HCT116 (cell line): ENCODE results near the gene VASH1. TPM values are rescaled to one million over a fixed set of nuclear protein-coding genes. Genes with fewer than 3 reads are reported as not detected.

Source experiments
- ATAC-seq: fragments of 200-7000 bp; cut with Tn5 transposase; 2 replicates; pipeline ENCODE4 v1.9.1; 2020; ENCODE audit warnings: mild to moderate bottlenecking, moderate library complexity
- BruUV-seq: library from RNA; stranded (reverse); fragments of 400-500 nt; replicated peaks from 2 replicates; lab custom pipeline; 2021; lab: Mats Ljungman, UMichigan
- CTCF ChIA-PET: fragments of 300-600 bp; sonication (Branson Sonifier 250); formaldehyde crosslinking; loops from one replicate; lab custom pipeline; 2021; ENCODE audit warnings: antibody characterized with exemption; lab: Charles Lee
- POLR2A ChIA-PET: fragments of 300-600, 350-600 bp; sonication (Branson Sonifier 250); formaldehyde crosslinking; loops from one replicate; lab custom pipeline; 2021; ENCODE audit warnings: antibody characterized with exemption; lab: Charles Lee
- RAD21 ChIA-PET, 2 experiments: fragments of 300-600 bp; sonication (Branson Sonifier 250); formaldehyde crosslinking; loops; one replicate each; lab custom pipeline; 2023; ENCODE audit warnings: low total read pairs in 2 of 2; ENCODE audit not compliant: uncharacterized antibody in 2 of 2, unreplicated experiment in 2 of 2, low non-redundant PET in 1 of 2; lab: Charles Lee
- DNase-seq: peaks from one replicate; pipeline ENCODE4 v3.0.0-alpha.2; 2010; ENCODE audit warnings: low read depth, low spot score
- H2AFZ ChIP-seq: fragments of 200-600 bp; shearing (Covaris generic), sonication (generic); 2 replicates; pipeline ENCODE4 v1.6.1; 2017; ENCODE audit warnings: low read depth, mixed run types, mixed read lengths, antibody characterized with exemption, low read length; ENCODE audit not compliant: poor library complexity, severe bottlenecking
- H3K27ac ChIP-seq: 2 replicates; pipeline ENCODE4 v1.5.1; 2012; ENCODE audit warnings: low read depth, low read length
- H3K27me3 ChIP-seq: fragments of 200-600 bp; sonication (generic); 2 replicates; pipeline ENCODE4 v1.6.1; 2016; ENCODE audit warnings: mixed run types, low read length, mixed read lengths; ENCODE audit not compliant: insufficient read depth
- H3K36me3 ChIP-seq, 2 experiments: fragments of 200-500 bp in 1 of 2; fragments of 200-600 bp in 1 of 2; sonication (Bioruptor generic) in 1 of 2; sonication (generic) in 1 of 2; 2 replicates each; pipeline versions ENCODE4 v1.5.1 to v1.6.1; 2014 to 2016; ENCODE audit warnings: low read length in 2 of 2, inconsistent platforms in 1 of 2, mixed read lengths in 1 of 2, mixed run types in 1 of 2; ENCODE audit not compliant: insufficient read depth in 2 of 2, control insufficient read depth in 1 of 2
- H3K4me1 ChIP-seq, 2 experiments: fragments of 200-600 bp in 1 of 2; sonication (generic) in 1 of 2; 2 replicates each; pipeline versions ENCODE4 v1.5.1 to v1.6.1; 2012 to 2017; ENCODE audit warnings: low read length in 2 of 2, inconsistent platforms in 1 of 2, mild to moderate bottlenecking in 1 of 2, mixed read lengths in 1 of 2, mixed run types in 1 of 2, moderate library complexity in 1 of 2; ENCODE audit not compliant: insufficient read depth in 2 of 2, control insufficient read depth in 1 of 2
- H3K4me2 ChIP-seq: fragments of 200-600 bp; sonication (generic); 2 replicates; pipeline ENCODE4 v1.6.1; 2017; ENCODE audit warnings: mixed run types, low read length, mixed read lengths
- H3K4me3 ChIP-seq, 2 experiments: fragments of 200-600 bp in 1 of 2; sonication (generic) in 1 of 2; replicated peaks in 1 of 2; 2 replicates each; pipeline ENCODE4 v1.5.1; 2011 to 2016; ENCODE audit warnings: low read length in 2 of 2, control low read depth in 1 of 2, low read depth in 1 of 2, mild to moderate bottlenecking in 1 of 2, mixed read lengths in 1 of 2, mixed run types in 1 of 2
- H3K79me2 ChIP-seq: fragments of 200-600 bp; sonication (generic); 2 replicates; pipeline ENCODE4 v1.6.1; 2017; ENCODE audit warnings: mild to moderate bottlenecking, mixed run types, low read length, moderate library complexity, mixed read lengths; ENCODE audit not compliant: insufficient read depth
- H3K9ac ChIP-seq: fragments of 200-600 bp; sonication (generic); 2 replicates; pipeline ENCODE4 v1.6.1; 2016; ENCODE audit warnings: low read length, mixed read lengths
- H3K9me2 ChIP-seq: fragments of 200-600 bp; sonication (generic), shearing (Covaris generic); 2 replicates; pipeline ENCODE4 v1.6.1; 2017; ENCODE audit warnings: mixed run types, mild to moderate bottlenecking, moderate library complexity; ENCODE audit not compliant: insufficient read depth
- H3K9me3 ChIP-seq, 2 experiments: fragments of 200-500 bp in 1 of 2; fragments of 200-600 bp in 1 of 2; sonication (Bioruptor generic) in 1 of 2; sonication (generic) in 1 of 2; 2 replicates each; pipeline ENCODE4 v1.6.1; 2014 to 2017; ENCODE audit warnings: low read length in 2 of 2, mixed read lengths in 2 of 2, inconsistent platforms in 1 of 2, low read depth in 1 of 2, mild to moderate bottlenecking in 1 of 2, mixed run types in 1 of 2, moderate library complexity in 1 of 2; ENCODE audit not compliant: control insufficient read depth in 1 of 2, insufficient read depth in 1 of 2
- H4K20me1 ChIP-seq: fragments of 200-600 bp; sonication (generic), shearing (Covaris generic); 2 replicates; pipeline ENCODE4 v1.6.1; 2017; ENCODE audit warnings: mixed run types, mild to moderate bottlenecking, moderate library complexity; ENCODE audit not compliant: insufficient read depth
- EGR1 ChIP-seq: IDR thresholded peaks from 2 replicates; pipeline ENCODE4 v1.6.1; 2012; ENCODE audit warnings: low read depth
- ELF1 ChIP-seq: IDR thresholded peaks from 2 replicates; pipeline ENCODE4 v1.6.1; 2012; ENCODE audit warnings: low read depth, borderline replicate concordance
- EZH2 ChIP-seq: fragments of 200-600 bp; sonication (generic); IDR thresholded peaks from 2 replicates; pipeline ENCODE4 v1.6.1; 2017; ENCODE audit warnings: antibody characterized with exemption, mixed run types
- EZH2phosphoT487 ChIP-seq: fragments of 200-600 bp; IDR thresholded peaks from 2 replicates; pipeline ENCODE4 v1.6.1; 2018; ENCODE audit warnings: antibody characterized with exemption, borderline replicate concordance
- MAX ChIP-seq: IDR thresholded peaks from 2 replicates; pipeline ENCODE4 v1.6.1; 2012
- POLR2A ChIP-seq: IDR thresholded peaks from 2 replicates; pipeline ENCODE4 v1.7.0; 2011; ENCODE audit warnings: borderline replicate concordance; ENCODE audit not compliant: insufficient read depth, insufficient read length; ENCODE audit errors: extremely low read depth
- POLR2AphosphoS5 ChIP-seq: IDR thresholded peaks from 2 replicates; pipeline ENCODE4 v1.6.1; 2011; ENCODE audit warnings: mild to moderate bottlenecking, low read depth, low read length, moderate library complexity
- RAD21 ChIP-seq: IDR thresholded peaks from 2 replicates; pipeline ENCODE4 v1.6.1; 2012; ENCODE audit warnings: low read depth, mild to moderate bottlenecking
- SIN3A ChIP-seq: IDR thresholded peaks from 2 replicates; pipeline ENCODE4 v1.6.1; 2012; ENCODE audit warnings: low read depth
- SP1 ChIP-seq: IDR thresholded peaks from 2 replicates; pipeline ENCODE4 v1.6.1; 2012; ENCODE audit warnings: low read depth
- TCF7L2 ChIP-seq: IDR thresholded peaks from 2 replicates; pipeline ENCODE4 v1.7.0; 2011; ENCODE audit warnings: borderline replicate concordance, inconsistent platforms; ENCODE audit not compliant: insufficient read depth, insufficient read length; ENCODE audit errors: extremely low read depth
- ZBTB33 ChIP-seq: IDR thresholded peaks from 2 replicates; pipeline ENCODE4 v1.6.1; 2011; ENCODE audit warnings: mild to moderate bottlenecking, low read length, moderate library complexity; ENCODE audit not compliant: insufficient replicate concordance; ENCODE audit errors: extremely low read depth
- intact Hi-C: fragments of 100-400 bp; cut with micrococcal nuclease; formaldehyde crosslinking; loops from 2 replicates; pipeline ENCODE4 v1.10.0; 2022
- total RNA-seq: library from RNA; stranded (reverse); gene quantifications from one replicate; pipeline ENCODE4 v1.2.1, GENCODE V29; 2021; ENCODE audit not compliant: unreplicated experiment

The VASH1 gene
- total RNA-seq, 1 experiment from 2014 or later: 13.3 TPM

DNA sequence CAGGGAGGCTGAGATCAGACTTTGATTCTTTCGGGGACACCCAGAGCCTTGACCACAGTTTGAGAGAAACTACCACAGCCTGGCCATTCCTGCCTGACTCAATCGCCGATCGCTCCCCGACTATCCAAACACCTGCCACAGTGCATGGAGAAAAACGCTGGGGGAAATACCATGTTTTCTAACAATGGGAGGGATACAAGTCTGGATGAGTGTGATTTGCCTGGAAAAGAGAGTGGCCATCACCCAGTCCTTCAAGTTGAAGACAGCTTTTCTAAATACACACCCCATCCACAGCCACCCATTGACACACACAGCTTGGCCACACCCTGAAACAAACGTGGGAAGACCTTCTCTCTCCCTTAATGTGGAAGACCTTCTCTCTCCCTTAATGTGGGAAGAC is 6.7 kb upstream of the VASH1 start:
- no peak for DNase-seq
- Histone ChIP-seq H3K79me2 (no peaks in the 10 kb centered on the region), H3K9ac (no peak overlapping the region), H3K27ac (no peak overlapping the region), H3K4me1 (no peaks in the 10 kb centered on the region), H2AFZ (no peak overlapping the region), H3K9me3 (no peaks in the 10 kb centered on the region), H3K4me2 (no peak overlapping the region), H4K20me1 (no peaks in the 10 kb centered on the region), H3K36me3 (no peaks in the 10 kb centered on the region), H3K4me3 (no peak overlapping the region), H3K9me2 (no peaks in the 10 kb centered on the region), H3K27me3 (0 out of 2 replicates have a peak, but pooled peaks cover 7% of the 10 kb centered on the region)
- BruUV-seq: no TSS peak
- no peak for TF ChIP-seq POLR2A
- no peak for TF ChIP-seq SP1
- TF ChIP-seq EGR1: no peak
- no peak for TF ChIP-seq SIN3A
- no peak for TF ChIP-seq TCF7L2
- TF ChIP-seq EZH2: no peak
- no peak for TF ChIP-seq RAD21
- no peak for TF ChIP-seq ELF1
- no peak for TF ChIP-seq POLR2AphosphoS5
- TF ChIP-seq ZBTB33: no peak
- no peak for TF ChIP-seq MAX
- no peak for TF ChIP-seq EZH2phosphoT487
- ChIA-PET RAD21 (no interaction called here), CTCF (interaction anchor here (0.8 kb wide), 1 partner anchor 44 kb away, joined by 3 read pairs; no protein-coding TSS in a partner anchor), POLR2A (no interaction called here)
- ATAC-seq: no peak
- intact Hi-C loops: no loop called here
